ENCODE measurements around the gene GIPR.

Gene GIPR

GRCh38 chr19:45670670-45671453, 2.8 kb downstream of the GIPR start:
- TF ChIP-seq CTCF (IDR thresholded peaks at IDR 0.05), result no peak

GRCh38 chr19:45674946-45675345, 6.9 kb downstream of the GIPR start:
- TF ChIP-seq CTCF (IDR thresholded peaks at IDR 0.05), result no peak

- no peak for TF ChIP-seq CTCF (IDR thresholded peaks at IDR 0.05)
These were observed 8.8 kb downstream of the GIPR start for GRCh38 chr19:45676851-45677263.

GRCh38 chr19:45677351-45678230, 9.6 kb downstream of the GIPR start:
- no peak for TF ChIP-seq CTCF (IDR thresholded peaks at IDR 0.05)

GRCh38 chr19:45681391-45682015, 13.5 kb downstream of the GIPR start:
- TF ChIP-seq CTCF (IDR thresholded peaks at IDR 0.05), result peak; percentile 72

- TF ChIP-seq CTCF (IDR thresholded peaks at IDR 0.05), result no peak
These were observed 14.1 kb downstream of the GIPR start for GRCh38 chr19:45682117-45682516.

GRCh38 chr19:45682908-45683307, 14.9 kb downstream of the GIPR start:
- no peak for TF ChIP-seq CTCF (IDR thresholded peaks at IDR 0.05)

Data from LNCAP (cell line).